Measurements from ENCODE around the gene CENPE.

CENPE gene

GRCh38 chr4:103074744-103075434 lies 123.3 kb downstream of the CENPE start:
- peak; percentile 39 to 80 (median 72) for DNase-seq

GRCh38 chr4:103073792-103074438 lies 124.2 kb downstream of the CENPE start:
- no peak for DNase-seq

- peak in 1 of 3 donors; percentile 18 for DNase-seq
These were observed 130.1 kb downstream of the CENPE start for GRCh38 chr4:103067841-103068547.

GRCh38 chr4:103060453-103061148 lies 137.5 kb downstream of the CENPE start:
- DNase-seq, result no peak

Measured in suppressor macrophage treated with lipopolysaccharide for 1 hour (primary cell).